OCI-LY1 (cell line): ENCODE measurements around the gene TPRG1.

Experiments
- H2AFZ ChIP-seq: fragments of 200-600 bp; sonication (generic), shearing (Covaris generic); 2 replicates; pipeline ENCODE4 v1.6.0; 2014; ENCODE audit warnings: antibody characterized with exemption, mild to moderate bottlenecking, low read length
- H3F3A ChIP-seq: fragments of 200-600 bp; sonication (generic), shearing (Covaris generic); 2 replicates; pipeline ENCODE4 v1.6.0; 2014; ENCODE audit warnings: mild to moderate bottlenecking, antibody characterized with exemption, low read length, moderate library complexity; ENCODE audit not compliant: insufficient read depth
- H3K27ac ChIP-seq: fragments of 200-600 bp; sonication (generic); 2 replicates; pipeline ENCODE4 v1.5.1; 2014; ENCODE audit warnings: low read length, mixed run types, mild to moderate bottlenecking, low read depth; ENCODE audit not compliant: poor library complexity, severe bottlenecking
- H3K27me3 ChIP-seq: fragments of 200-600 bp; sonication (generic); 2 replicates; pipeline ENCODE4 v1.6.0; 2014; ENCODE audit warnings: antibody characterized with exemption, mild to moderate bottlenecking, low read length, moderate library complexity; ENCODE audit not compliant: insufficient read depth
- H3K36me3 ChIP-seq: fragments of 200-600 bp; sonication (generic); 2 replicates; pipeline ENCODE4 v1.6.1; 2014; ENCODE audit warnings: mild to moderate bottlenecking, antibody characterized with exemption, low read length, moderate library complexity, mixed read lengths; ENCODE audit not compliant: insufficient read depth
- H3K4me1 ChIP-seq: fragments of 200-600 bp; sonication (generic); 2 replicates; pipeline ENCODE4 v1.5.1; 2014; ENCODE audit warnings: mild to moderate bottlenecking, low read length, moderate library complexity; ENCODE audit not compliant: insufficient read depth, severe bottlenecking
- H3K4me2 ChIP-seq: fragments of 200-600 bp; sonication (generic), shearing (Covaris generic); 2 replicates; pipeline ENCODE4 v1.6.1; 2014; ENCODE audit warnings: low read length
- H3K4me3 ChIP-seq: fragments of 200-600 bp; sonication (generic); 2 replicates; pipeline ENCODE4 v1.5.1; 2014; ENCODE audit warnings: low read length, low read depth, mild to moderate bottlenecking, mixed read lengths; ENCODE audit not compliant: poor library complexity, severe bottlenecking
- H3K79me2 ChIP-seq: fragments of 200-600 bp; shearing (Covaris generic); 2 replicates; pipeline ENCODE4 v1.6.1; 2016; ENCODE audit warnings: mixed run types, low read length, mixed read lengths; ENCODE audit not compliant: insufficient read depth
- H3K9ac ChIP-seq: fragments of 200-600 bp; sonication (generic), shearing (Covaris generic); 2 replicates; pipeline ENCODE4 v1.6.1; 2014; ENCODE audit warnings: mild to moderate bottlenecking, low read length, mixed read lengths
- H3K9me2 ChIP-seq: fragments of 200-600 bp; sonication (generic), shearing (Covaris generic); 2 replicates; pipeline ENCODE4 v1.6.1; 2014; ENCODE audit warnings: low read depth, mild to moderate bottlenecking, low read length, mixed read lengths
- H3K9me3 ChIP-seq: fragments of 200-600 bp; shearing (Covaris generic); 2 replicates; pipeline ENCODE4 v1.6.1; 2014; ENCODE audit warnings: low read length, mixed read lengths
- H4K20me1 ChIP-seq: fragments of 200-600 bp; sonication (generic), shearing (Covaris generic); 2 replicates; pipeline ENCODE4 v1.6.0; 2016; ENCODE audit warnings: mild to moderate bottlenecking, low read length; ENCODE audit not compliant: insufficient read depth
- EZH2 ChIP-seq: fragments of 200-600 bp; sonication (generic), shearing (Covaris generic); IDR thresholded peaks from 2 replicates; pipeline ENCODE4 v1.8.0; 2017; ENCODE audit warnings: borderline replicate concordance, mixed run types, mild to moderate bottlenecking, antibody characterized with exemption, low read length, moderate library complexity, mixed read lengths
- TF ChIP-seq, protein P1 (sequence below): fragments of 200-600 bp; sonication (generic), shearing (Covaris generic); IDR thresholded peaks from 2 replicates; pipeline ENCODE4 v1.5.1; 2017; ENCODE audit warnings: mild to moderate bottlenecking, antibody characterized with exemption, low read length, moderate library complexity, mixed read lengths

Gene TPRG1

GRCh38 chr3:189338366-189338765, 166.6 kb downstream of the TPRG1 start:
- Histone ChIP-seq H3K27me3 (no peaks in the 10 kb centered on the region), H3K79me2 (no peaks in the 10 kb centered on the region), H2AFZ (no peak overlapping the region), H3K9me3 (no peaks in the 10 kb centered on the region), H3K9me2 (no peaks in the 10 kb centered on the region), H3K9ac (no peak overlapping the region), H3K4me1 (no peaks in the 10 kb centered on the region), H3K36me3 (no peaks in the 10 kb centered on the region), H3K27ac (no peak overlapping the region), H3K4me3 (no peak overlapping the region), H4K20me1 (no peaks in the 10 kb centered on the region), H3K4me2 (no peak overlapping the region), H3F3A (no peaks in the 10 kb centered on the region)
- no peak for TF ChIP-seq EZH2
- TF ChIP-seq, protein P1, sequence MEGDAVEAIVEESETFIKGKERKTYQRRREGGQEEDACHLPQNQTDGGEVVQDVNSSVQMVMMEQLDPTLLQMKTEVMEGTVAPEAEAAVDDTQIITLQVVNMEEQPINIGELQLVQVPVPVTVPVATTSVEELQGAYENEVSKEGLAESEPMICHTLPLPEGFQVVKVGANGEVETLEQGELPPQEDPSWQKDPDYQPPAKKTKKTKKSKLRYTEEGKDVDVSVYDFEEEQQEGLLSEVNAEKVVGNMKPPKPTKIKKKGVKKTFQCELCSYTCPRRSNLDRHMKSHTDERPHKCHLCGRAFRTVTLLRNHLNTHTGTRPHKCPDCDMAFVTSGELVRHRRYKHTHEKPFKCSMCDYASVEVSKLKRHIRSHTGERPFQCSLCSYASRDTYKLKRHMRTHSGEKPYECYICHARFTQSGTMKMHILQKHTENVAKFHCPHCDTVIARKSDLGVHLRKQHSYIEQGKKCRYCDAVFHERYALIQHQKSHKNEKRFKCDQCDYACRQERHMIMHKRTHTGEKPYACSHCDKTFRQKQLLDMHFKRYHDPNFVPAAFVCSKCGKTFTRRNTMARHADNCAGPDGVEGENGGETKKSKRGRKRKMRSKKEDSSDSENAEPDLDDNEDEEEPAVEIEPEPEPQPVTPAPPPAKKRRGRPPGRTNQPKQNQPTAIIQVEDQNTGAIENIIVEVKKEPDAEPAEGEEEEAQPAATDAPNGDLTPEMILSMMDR, result no peak

DNA sequence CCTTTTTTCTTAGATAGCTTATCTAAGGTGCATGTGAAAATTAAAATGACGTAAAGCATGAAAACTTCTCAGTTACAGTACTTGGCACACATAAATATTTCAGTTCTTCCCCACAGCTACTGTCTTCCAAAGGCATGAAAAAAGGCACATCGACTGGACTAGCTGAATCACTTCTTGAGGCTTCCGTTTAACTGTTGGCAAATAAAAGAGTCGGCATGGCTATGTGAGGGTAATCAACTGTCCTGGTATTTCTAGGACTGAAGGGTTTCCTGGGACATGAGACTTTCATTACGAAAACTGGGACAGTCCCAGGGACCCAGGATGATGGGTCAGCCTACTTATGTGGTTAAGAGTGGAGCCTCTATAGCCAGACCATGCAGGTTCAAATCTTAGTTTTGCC, 168.2 kb downstream of the TPRG1 start:
- no peaks in the 10 kb centered on the region for H3F3A ChIP-seq
- H3K4me3 ChIP-seq, result no peak overlapping the region
- no peaks in the 10 kb centered on the region for H4K20me1 ChIP-seq
- H3K27me3 ChIP-seq, result no peaks in the 10 kb centered on the region
- no peak for TF ChIP-seq EZH2
- TF ChIP-seq, protein P1, result no peak
- H3K27ac ChIP-seq, result no peak overlapping the region
- H3K79me2 ChIP-seq, result no peaks in the 10 kb centered on the region
- H3K4me2 ChIP-seq, result no peak overlapping the region
- no peaks in the 10 kb centered on the region for H3K36me3 ChIP-seq
- H3K9me3 ChIP-seq, result no peaks in the 10 kb centered on the region
- H3K9ac ChIP-seq, result no peak overlapping the region
- H2AFZ ChIP-seq, result no peak overlapping the region
- no peaks in the 10 kb centered on the region for H3K4me1 ChIP-seq
- no peaks in the 10 kb centered on the region for H3K9me2 ChIP-seq

- no peaks in the 10 kb centered on the region for H3F3A ChIP-seq
- no peaks in the 10 kb centered on the region for H3K27me3 ChIP-seq
- H3K4me3 ChIP-seq, result no peak overlapping the region
- no peaks in the 10 kb centered on the region for H4K20me1 ChIP-seq
- H3K36me3 ChIP-seq, result no peaks in the 10 kb centered on the region
- no peak overlapping the region for H2AFZ ChIP-seq
- H3K9me2 ChIP-seq, result no peaks in the 10 kb centered on the region
- TF ChIP-seq, protein P1, result peak; percentile 60
- TF ChIP-seq EZH2, result no peak
- no peaks in the 10 kb centered on the region for H3K9me3 ChIP-seq
- H3K4me2 ChIP-seq, result no peak overlapping the region
- H3K79me2 ChIP-seq, result no peaks in the 10 kb centered on the region
- H3K9ac ChIP-seq, result no peak overlapping the region
- H3K27ac ChIP-seq, result no peak overlapping the region
- H3K4me1 ChIP-seq, result no peaks in the 10 kb centered on the region
Observed at GRCh38 chr3:189340680-189341460, 169.1 kb downstream of the TPRG1 start.
